Right lung (tissue), 5 donors: ENCODE data around the gene ADAP2. TPM values are rescaled to one million over a fixed set of nuclear protein-coding genes. Genes with fewer than 3 reads are reported as not detected.

Experiments used
- polyA plus RNA-seq, 5 donors: library from polyadenylated mRNA; unstranded; fragments of 120-200 nt; gene quantifications; one replicate each; pipeline versions ENCODE4 v1.2.1 to v1.2.3, GENCODE V29; 2013; ENCODE audit warnings: inconsistent platforms in 1 of 5, low replicate concordance in 1 of 5; ENCODE audit not compliant: insufficient read length in 5 of 5, insufficient read depth in 1 of 5

Gene ADAP2
- polyA plus RNA-seq, 5 donors = 4.5 to 5.6 (median 5.2) TPM

Other genes starting within 250 kb of the ADAP2 start
- gene CRLF3, start 97.3 kb upstream of the ADAP2 start, polyA plus RNA-seq = 10 to 100 TPM; 21.5 to 32.8 (median 25.3) TPM
- 10 to 100 TPM in 2 of 5 donors, 1 to 10 TPM in 3; 4.9 to 12.4 (median 9.7) TPM for gene ATAD5, start 90.0 kb upstream of the ADAP2 start, polyA plus RNA-seq
- 10 to 100 TPM; 20.4 to 28.6 (median 25.3) TPM for gene TEFM, start 15.7 kb upstream of the ADAP2 start, polyA plus RNA-seq
- 10 to 100 TPM; 14.8 to 17.6 (median 17.1) TPM for gene RNF135, start 49.1 kb downstream of the ADAP2 start, polyA plus RNA-seq
- gene NF1, start 173.0 kb downstream of the ADAP2 start, polyA plus RNA-seq = 10 to 100 TPM; 28.4 to 50.1 (median 47.0) TPM